HG03354 (cell line): ENCODE data around the gene ACER1.
"Not testable (repeated sequence)": the region's sequence is repeated elsewhere in the genome, so short reads cannot be mapped to it uniquely, and the experiment has no call there.

Experiments
- ATAC-seq: cut with Tn5 transposase; IDR thresholded peaks from one replicate; pipeline ENCODE4 v1.9.1; 2021; ENCODE audit warnings: mild to moderate bottlenecking; ENCODE audit not compliant: unreplicated experiment, poor library complexity, severe bottlenecking

ACER1 gene

GRCh38 chr19:6312018-6312417 lies 21.4 kb downstream of the ACER1 start:
- no peak for ATAC-seq

GRCh38 chr19:6298413-6298812 lies 35.0 kb downstream of the ACER1 start:
- ATAC-seq, result no peak

DNA sequence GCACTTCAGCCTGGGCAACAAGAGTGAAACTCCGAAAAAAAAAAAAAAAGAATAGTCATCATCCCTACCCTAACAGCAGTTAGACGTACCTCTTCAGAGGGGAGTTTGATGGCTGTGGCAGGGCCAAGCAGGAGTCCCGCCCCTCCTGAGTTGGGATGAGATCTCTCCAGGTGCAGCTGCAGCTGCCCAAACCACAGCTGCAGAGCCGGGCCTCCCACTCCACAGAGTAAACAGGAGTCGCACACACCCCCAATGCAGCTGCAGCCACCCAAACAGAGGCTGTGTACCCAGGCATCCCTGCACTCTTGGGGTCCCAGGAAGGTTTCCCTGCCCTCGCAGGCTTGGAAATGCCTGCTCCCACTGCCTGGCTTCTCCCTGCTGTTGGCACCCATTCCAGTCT lies 36.2 kb downstream of the ACER1 start:
- ATAC-seq, result no peak

- ATAC-seq, result no peak
Measured at GRCh38 chr19:6292006-6292405, 41.4 kb downstream of the ACER1 start.

GRCh38 chr19:6288737-6289136 lies 44.7 kb downstream of the ACER1 start:
- no peak for ATAC-seq

DNA sequence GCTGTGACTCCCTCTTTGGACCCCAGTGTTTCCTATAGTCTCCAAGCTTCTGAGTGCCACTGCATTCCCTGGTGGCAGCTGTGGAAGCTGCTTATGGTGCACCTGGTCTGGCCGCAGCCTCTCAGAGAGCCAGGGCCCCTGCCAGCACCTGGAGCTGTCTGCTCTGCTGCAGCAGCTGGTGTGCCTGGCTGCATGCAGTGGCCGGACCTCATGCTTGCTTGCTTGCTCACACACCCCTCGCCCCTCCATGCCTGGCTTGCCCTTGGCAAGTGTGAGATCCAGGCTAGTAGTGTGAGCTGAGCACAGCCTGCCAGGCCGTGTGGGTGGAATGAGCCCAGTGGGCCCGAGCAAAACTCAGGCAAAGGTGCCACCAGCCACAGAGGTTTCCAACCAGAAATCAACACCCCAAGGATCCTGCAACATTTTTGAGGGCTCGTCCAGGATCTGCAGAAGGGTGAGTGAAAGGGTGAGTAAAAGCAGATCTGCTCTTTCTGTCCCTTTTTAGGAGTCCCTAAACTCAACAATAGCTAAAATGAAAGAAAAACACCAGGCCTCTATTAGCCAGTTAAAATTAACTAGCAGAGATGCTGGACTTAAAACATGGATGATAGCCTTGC lies 46.0 kb downstream of the ACER1 start:
- ATAC-seq, result no peak

DNA sequence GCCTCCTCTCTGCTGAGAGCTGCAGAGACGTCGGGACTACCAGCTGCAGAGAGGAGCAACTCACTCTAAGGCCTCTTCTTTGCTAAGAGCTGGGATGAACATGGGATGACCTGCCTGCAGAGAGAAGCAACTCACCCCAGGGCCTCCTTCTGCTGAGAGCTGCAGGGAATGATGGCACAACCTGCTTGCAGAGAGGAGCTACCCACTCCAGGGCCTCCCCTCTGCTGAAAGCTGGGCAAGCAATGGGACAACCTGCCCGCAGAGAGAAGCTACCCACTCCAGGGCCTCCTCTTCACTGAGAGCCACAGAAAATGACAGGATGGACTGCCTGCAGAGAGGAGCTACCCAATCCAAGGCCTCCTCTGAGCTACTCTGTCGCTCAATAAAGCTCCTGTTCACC lies 46.7 kb downstream of the ACER1 start:
- ATAC-seq, result no peak

DNA sequence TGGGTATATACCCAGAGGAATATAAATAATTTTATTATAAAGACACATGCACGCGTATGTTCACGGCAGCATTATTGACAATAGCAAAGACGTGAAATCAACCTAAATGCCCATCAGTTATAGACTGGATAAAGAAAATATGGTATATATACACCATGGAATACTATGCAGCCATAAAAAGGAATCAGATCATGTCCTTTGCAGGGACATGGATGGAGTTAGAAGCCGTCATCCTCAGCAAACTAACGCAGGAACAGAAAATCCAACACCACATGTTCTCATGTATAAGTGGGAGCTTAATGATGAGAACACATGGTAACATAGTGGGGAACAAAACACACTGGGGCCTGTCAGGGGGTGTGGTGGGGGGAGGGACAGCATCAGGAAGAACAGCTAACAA lies 51.0 kb downstream of the ACER1 start:
- not testable (repeated sequence) for ATAC-seq

DNA sequence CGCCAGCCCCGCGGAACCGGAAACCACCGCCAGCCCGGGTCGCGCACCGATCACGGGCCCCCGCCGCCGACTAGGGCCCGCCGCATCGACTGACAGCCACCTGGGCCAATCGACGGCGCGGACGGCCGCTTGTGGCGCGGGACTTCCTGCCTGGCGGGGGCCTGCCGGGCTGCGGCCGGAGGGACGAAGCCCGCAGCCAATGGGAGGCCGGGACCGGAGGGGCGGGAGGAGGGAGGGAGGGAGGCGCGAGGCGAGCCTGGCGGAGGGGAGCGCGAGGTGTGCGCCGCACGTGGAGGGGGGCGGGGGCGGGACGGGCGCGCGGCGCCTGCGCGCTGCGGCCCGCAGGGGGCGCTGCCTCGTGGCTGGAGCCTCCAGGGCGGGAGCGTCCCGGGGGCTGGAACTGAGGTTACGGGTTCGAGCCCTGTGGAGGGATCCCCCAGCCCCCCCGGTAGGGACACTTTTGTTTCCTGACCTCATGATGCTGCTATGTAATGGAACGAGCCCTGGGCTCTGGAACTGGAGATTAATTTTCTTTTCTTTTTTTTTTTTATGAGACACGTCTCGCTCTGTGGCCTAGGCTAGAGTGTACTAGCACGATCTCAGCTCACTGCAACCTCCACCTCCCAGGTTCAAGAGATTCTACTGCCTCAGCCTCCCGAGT lies 53.4 kb downstream of the ACER1 start, which contains the start of gene MLLT1:
TSS of gene MLLT1 (minus strand) at position 45 of the 661 bp plus-strand sequence. CDS start 191 bp downstream, outside the sequence.
- ATAC-seq, result peak; percentile 88

DNA sequence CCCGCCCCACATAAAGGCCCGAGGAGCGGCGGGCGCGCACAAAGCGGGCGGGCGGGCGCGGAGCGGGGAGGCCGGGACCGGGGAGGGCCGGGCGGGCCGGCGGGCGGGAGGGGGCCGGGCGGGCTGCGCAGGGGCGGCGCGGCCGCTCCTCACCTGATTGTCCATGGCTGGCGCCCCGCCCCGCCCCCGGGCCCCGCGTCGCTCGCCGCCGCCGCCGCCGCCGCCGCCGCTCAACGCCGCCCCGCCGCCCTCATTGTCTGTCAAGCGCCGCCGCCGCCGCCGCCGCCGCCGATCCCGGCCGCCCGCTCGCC lies 53.8 kb downstream of the ACER1 start:
- peak; percentile 35 for ATAC-seq

- no peak for ATAC-seq
Measured at GRCh38 chr19:6278740-6279619, 54.4 kb downstream of the ACER1 start.

- no peak for ATAC-seq
Measured at GRCh38 chr19:6278051-6278450, 55.4 kb downstream of the ACER1 start.

DNA sequence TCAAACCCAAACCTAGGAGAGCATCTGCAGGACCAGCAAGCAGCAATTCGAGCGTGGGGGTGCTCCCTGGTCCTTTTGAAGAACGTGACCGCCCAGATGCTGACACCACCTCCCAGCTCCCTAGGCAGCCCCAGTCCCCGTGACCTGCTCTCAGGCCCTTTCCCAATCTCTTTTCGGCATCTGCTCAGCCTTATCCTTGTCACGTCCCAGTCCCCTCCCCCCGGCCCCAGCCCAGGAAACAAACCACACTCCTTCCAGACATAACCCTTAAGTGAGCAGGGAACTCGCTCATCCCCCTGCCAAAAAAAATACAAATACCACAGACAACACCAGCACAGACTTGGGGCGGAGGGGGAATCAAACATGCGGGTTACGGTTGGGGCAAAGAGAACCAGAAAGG lies 57.0 kb downstream of the ACER1 start:
- ATAC-seq, result no peak

DNA sequence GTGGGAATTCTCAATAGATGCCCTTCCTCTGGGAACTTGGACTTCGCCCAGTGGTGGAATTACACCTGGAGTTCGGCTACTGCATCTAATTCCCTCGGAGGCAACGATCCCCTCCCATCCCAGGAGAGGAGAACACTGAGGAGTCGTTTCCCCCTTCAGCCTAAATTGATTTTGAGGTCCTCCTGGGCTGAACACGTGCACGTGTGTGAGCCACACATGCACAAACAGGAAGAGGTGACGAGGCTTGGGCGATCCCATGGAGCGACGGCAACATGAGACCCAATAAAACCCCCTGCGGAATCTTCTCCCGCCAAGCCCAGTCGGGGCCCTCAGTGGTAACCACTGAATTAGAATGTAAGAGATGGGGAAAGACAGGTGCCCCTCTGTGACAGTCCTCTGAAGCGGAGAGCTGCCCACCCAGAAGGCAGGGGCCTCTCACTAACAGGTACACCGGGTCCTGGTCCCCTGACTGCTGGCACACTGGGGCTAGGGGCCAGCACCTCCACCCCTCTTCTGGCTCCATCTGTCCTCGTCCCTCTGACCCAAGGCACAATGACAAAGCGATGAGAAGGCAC lies 58.2 kb downstream of the ACER1 start:
- no peak for ATAC-seq

DNA sequence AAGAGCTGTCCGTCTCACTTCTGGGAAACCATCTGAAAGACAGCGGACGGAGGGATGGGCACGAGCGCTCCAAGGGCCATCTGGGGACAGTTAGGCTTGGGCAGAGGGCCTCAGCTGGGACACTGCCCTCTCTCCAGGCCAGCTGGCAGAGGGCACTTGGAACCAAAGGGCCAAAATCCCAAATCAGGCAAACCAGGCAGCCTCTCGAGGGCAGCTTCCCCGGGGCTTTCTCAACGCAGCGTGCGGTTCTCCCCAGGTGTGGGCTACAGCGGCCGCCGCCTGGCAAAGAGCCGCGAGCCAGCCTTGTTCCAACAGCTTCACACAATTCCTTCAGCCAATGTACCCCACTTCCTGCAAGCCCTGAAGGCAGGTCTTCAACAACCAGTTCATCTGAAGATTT lies 58.7 kb downstream of the ACER1 start:
- no peak for ATAC-seq

GRCh38 chr19:6273701-6274601 lies 59.5 kb downstream of the ACER1 start:
- no peak for ATAC-seq

DNA sequence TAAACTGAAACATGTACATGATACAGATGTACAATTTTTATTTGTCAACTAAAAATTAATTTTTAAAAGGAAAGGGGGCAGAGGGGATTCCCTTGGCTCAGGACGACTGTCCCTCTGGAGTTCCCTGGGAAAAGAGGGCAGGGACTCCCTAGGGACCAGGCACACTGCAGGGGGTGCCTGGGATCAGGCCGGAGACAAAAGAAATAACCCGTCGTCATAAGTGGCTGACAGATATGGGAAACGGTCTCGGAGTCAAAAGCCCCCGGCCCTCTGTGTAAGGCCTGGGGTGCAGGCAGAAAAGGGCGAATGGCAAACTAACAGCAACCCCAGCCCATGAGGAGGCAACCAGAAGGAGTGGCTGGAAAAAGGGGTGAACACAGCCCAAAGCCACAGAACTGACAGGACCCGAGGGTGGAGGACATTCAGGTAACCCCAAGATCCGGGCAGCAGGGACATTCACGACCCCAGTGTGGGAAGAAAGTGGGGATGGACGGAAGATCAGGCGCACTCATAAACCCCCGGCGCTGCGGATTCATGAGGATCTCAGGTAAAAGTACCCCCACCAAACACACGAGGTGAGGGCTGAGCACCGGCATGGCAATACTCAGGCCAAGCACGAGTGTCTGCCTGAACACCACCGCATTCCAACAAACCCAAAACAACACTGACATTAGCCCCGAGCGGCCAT lies 60.4 kb downstream of the ACER1 start:
- ATAC-seq, result no peak

DNA sequence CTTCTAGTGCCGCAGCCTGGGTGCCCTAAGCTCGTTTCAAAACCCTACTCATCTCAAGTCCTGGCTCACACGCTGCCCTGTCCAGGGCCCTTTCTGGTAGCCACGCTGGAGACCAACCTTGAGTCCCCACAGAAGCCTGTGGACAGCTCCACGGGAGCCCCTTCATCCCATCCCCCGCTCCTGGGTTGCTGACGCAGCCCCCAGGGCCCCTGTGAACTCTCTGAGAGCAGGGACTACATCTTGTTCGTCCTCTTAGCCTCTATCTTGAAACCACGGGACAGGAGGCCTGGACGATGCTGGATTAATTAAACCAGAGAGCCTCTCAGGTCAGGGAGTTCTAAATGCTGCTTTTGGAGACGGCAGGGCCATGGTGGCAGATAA lies 61.0 kb downstream of the ACER1 start:
- ATAC-seq, result no peak
